Activated CD8-positive, alpha-beta memory T cell treated with anti-CD3 and anti-CD28 coated beads, Interleukin-2, amount 50 U/mL, for 4 hours (primary cell): ENCODE data around the gene SFRP5.

ENCODE experiments used
- DNase-seq: peaks from one replicate; pipeline ENCODE4 v3.0.0-alpha.2; 2020

SFRP5 gene, protein sequence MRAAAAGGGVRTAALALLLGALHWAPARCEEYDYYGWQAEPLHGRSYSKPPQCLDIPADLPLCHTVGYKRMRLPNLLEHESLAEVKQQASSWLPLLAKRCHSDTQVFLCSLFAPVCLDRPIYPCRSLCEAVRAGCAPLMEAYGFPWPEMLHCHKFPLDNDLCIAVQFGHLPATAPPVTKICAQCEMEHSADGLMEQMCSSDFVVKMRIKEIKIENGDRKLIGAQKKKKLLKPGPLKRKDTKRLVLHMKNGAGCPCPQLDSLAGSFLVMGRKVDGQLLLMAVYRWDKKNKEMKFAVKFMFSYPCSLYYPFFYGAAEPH

DNA sequence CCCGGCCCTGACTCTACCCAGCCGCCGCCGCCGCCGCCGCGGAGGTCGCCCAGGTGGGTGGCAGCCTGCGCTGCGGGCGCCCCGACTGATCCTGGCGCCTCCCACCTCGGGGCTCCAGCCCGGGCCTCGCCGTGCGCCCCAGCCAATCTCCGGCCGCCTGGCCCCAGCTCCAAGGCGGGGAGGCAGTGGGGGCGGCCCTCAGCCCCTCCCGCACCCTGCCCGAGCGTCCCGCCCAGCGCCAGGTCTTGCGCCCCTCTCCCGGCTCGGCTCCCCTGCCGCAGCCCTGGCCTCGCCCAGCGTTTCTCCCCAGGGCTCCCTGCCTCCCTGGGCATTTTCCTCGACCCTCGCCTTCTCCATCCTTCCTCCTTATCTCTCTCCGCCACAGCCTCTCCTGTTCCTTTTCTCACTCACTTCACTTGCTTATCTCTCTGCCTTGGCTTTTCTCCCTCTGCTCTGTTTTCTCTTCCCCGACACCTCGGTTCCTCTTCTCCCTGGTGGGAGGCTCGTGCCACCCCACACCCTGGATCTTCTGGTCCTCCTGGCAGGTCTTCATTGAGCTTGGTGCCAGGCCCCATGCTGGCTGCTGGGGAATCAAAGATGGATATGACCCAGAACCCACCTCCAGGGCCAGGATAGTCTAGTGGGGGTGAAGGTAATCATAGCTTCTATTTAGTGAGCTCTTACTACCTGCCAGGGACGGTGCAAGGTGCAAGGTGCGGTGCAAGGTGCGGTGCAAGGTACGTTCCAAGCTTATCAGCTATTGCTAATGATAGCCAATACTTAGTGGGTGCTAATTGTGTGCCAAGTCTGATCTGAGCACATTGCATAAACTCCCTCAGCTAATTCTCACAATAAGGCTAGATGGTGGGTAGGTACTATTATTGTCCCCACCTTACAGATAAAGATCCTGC is at the start of gene SFRP5:
SFRP5 (minus strand) TSS at position 87 of the 911 bp plus-strand sequence. CDS start 166 bp downstream, outside the sequence.
- DNase-seq: no peak

DNA sequence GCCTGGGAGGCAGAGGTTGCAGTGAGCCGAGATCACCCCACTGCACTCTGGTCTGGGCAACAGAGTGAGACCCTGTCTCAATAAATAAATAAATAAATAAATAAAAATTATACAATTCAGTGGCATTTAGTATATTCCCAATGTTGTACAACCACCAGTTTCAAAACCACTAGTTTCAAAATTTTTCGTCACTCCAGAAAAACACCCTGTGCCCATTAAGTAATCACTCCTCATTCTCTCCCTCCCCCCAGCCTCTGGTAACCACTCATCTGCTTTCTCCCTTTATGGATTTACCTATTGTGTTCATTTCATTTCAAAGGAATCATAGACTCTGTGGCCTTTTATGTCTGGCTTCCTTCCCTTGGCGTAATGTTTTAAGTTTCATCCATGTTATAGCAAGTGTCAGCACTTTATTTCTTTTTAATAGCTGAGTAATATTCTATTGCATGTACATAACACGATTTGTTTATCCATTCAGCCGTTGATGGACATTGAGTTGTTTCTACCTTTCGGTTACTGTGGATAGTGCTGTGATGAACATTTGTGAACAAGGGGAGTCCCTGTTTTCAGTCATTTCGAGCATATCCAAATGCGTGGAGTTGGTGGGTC is 48.4 kb upstream of the SFRP5 start:
- DNase-seq: no peak

DNA sequence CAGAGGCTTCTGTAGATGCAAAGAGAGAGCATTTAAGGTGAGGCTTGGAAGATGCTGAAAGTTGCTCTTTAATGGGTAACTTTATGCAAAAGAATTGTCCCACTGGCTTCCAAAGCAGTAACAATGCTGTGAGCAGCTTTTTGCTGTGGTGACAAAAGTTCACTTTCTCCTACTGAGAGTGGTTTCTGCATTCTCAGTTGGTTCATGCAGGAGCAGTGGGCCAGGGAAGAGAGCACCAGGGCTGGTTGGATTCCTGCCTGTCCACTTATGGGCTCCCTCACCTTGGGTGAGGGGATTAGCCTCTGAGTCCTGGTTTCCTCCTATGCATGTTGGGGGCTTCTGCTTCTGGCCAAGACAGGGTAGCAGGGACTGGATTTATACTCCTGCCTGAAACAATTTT is 46.8 kb upstream of the SFRP5 start:
- DNase-seq: no peak

DNA sequence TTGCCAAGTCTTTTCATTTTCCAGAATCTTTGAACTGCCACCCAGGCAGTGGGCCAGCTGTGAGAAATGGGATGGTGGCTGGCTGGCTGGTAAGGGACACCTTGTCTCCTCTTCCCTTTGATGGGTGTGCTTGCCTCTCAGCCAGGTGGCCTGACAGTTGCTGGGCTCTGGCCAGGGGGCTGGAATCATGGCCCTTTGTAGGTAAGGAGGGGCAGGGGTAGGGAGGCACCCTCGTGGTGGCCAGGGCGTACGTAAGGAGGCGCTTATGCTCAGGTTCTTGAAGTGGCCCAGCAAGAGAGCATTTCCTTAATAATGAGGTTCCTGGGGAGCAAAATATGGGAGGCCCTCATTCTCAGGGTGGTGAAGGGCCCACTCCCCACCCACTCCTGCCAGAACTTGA is 44.8 kb upstream of the SFRP5 start:
- DNase-seq: no peak

DNA sequence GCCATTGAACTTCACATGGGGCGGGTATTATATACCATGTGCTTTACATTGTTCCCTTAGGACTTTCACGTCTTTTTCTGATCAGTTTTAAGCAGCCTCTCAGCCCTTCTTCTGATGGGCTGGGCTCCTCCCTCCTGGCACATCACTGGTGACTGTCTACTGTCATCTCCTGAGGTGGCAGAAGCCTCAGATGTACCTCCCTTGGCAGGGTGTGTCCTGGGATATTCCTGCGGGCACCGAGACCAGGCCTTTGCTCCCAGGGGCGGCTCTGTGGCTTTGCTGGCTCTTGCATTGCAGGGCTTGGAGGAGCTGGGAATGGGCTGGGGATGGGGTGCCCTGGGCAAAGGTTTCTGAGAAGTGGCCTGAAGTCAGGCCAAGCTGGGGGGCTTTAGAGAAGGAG is 43.2 kb upstream of the SFRP5 start:
- DNase-seq: no peak

DNA sequence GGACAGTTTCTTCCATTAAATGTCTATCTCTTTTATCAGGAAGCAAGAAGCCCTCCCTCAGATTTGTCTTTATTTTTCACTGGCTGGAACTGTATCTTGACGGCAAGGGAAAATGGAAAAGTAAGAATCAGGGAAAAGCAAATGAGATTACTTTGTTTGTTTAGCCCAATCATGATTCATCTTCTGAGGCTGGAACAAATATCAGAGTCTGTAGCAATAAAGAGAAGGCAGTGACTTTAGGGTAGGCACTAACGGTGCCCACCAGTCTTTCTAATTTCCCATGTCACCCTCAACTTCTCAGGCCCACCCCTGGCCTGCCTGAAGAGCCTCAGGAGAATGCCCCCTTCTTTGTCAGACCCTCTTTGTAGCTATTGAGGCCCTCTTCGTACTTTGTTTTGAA is 41.5 kb upstream of the SFRP5 start:
- no peak for DNase-seq

DNA sequence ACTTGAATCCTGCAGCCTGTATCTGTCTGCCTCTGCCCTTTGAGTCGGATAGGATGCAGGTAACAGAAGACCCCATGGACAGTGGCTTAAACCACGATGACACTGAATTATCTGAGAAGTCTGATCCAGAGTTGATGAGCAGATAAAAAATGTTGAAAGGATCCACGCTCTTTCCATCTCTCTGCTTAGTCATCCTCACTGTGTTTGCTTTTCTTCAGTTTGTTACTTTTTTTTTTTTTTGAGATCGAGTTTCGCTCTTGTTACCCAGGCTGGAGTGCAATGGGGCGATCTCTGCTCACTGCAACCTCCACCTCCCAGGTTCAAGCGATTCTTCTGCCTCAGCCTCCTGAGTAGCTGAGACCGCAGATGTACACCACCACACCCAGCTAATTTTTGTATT is 40.9 kb upstream of the SFRP5 start:
- no peak for DNase-seq

DNA sequence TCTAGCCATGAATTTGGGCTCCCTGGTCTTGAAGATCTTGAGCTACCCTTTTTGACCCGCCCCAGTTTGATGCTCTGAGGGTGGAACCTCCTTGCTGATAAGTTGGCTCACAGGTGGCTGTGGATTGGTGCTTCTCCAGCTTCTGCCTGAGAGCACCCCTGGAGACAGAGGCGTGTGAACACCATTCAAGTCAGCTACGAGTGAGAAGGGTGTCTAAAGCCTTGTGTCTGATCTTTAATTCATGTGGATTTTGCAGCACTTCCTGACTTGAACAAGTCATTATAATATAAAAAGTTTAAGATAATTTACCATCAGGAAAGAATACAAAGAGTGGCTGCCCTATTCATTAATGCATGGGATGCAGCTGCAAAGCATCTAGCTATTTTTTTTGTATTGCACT is 40.2 kb upstream of the SFRP5 start:
- no peak for DNase-seq

DNA sequence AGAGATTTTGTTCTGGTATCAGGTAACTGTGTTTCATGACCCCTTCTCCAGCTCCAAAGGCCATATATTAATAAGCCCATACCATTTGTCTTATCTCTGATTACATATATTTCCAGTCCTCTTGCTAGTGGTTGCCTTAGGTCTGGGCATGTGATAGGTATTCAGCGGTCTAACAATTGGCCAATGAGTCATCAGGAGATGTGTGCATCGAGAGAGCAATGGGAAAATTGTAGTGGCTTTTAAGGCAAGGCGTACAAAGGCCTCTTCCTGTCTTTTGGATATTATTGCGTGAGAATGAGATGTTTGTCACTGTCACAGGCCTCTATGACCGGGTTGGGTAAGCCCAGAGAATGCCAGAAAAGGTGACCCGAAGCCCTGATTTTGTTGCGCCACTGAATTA is 38.6 kb upstream of the SFRP5 start:
- no peak for DNase-seq

DNA sequence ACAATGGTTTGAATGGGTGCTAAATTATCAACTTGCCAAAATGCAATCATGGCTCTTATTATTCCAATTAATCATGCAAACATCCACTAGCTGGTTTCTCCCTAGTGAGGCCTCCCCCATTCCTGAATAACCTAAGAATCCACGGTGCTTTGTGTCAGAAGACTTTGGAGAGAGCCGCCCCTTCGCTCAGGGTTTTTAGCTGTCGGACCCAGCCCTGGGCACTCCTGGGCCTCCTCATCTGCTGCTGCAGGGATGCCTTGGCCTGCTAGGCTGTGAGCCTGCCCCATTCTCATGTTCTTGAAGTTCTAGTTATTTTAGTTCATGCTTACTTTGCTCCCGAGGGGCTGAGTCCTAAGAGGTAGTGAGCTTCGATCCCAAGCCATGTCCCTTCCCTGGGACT is 34.1 kb upstream of the SFRP5 start:
- no peak for DNase-seq

DNA sequence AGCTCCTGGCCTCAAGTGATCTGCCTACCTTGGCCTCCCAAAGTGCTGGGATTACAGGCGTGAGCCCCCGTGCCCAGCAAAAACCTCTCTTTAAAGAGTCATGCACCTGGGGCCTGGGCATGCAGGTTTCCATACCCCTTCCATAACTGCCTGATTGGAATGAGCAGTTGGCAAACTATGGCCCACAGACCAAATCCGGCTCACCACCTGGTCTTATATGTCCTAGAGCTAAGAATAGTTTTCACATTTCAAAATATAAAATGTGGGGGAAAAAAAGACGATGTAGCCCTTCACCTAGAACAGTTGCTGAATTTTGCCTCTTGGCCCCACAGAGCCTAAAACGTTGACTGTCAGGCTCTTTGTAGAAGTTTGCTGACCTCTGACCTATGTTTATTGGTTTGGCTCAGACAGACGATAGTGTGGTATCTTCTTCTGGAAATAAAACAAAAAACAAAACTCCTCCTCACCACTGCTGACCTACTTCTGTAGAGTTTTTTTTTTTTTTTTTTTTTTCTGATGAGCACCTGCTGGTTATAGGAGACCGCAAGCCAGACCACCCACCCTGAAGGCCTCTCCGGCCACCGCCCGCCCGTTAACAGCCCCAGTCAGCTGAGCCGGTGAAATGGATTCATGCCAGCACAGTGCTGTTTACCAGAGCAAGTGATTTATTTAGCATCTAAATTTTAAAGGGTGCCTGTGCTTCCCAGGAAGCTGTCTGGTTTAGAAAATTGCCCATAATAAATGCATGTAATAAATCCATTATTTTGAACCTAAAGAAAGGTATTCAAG is 33.5 kb upstream of the SFRP5 start:
- DNase-seq: no peak

DNA sequence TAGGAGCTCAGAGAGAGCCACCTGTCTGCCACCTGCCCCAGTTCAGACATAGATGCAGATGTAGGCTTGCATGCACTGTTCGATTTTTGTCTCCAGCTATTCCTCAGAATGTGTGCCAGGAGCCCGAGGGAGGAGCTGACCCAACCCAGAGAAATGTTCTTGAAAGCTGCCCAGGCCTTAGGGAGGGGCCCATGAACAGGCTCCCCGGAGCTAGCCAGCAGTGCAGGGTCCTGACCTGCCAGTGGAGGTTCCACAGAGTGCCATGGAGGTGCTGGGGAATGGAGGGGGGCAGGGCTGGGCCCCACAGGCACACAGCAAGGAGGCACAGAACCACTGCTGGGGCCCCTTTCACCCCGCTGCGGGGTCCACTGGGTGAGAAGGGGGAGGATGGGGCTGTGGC is 29.6 kb upstream of the SFRP5 start:
- no peak for DNase-seq

DNA sequence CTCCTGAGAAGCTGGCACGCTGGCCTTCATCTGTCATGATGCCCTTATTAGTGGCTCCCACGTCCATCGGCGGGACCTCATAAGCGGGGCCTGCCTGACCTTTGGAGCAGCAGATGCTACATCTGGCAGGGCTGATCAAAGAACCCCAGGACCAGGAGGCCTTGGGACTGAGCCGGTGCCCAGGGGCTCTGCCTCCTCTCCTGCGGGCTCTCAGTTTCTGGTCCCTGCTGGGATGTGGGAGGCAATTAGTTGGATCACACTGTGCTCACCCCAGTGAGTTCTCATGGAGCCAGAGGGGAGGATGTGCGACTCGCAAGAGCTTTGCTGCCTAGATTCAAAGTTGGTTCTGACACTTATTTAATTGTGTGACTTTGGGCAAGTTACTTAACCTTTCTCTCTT is 28.7 kb upstream of the SFRP5 start:
- no peak for DNase-seq

DNA sequence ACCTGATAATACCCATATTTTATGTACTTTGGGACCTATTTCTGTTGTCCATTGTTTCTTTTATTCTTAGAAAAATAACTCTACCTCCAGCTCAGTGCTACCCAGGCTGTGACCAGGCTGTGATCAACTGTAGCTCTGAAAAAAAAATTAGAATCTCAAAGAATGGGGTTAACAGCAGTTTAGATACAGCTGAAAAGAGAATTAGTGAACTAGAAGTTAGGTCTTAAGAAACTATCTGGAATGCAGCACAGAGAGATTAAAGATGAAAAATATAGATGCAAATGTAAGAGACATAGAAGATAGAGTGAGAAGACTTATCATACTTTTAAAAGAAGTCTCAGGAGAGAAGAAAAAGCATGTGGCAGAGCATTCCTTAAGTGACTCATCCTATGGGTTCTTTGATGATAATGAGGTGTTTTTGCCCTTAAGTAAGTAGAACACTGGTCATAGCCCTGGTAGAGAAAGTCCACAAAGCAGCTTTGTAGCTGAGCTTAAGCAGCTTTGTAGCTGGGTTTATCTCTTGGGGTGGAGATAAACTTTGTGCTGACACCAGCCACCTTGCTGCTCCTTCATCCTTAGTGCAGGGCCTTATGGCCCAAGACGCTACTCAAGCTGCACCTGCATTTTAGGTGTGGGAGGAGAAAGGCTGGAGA is 27.3 kb upstream of the SFRP5 start:
- DNase-seq: no peak

DNA sequence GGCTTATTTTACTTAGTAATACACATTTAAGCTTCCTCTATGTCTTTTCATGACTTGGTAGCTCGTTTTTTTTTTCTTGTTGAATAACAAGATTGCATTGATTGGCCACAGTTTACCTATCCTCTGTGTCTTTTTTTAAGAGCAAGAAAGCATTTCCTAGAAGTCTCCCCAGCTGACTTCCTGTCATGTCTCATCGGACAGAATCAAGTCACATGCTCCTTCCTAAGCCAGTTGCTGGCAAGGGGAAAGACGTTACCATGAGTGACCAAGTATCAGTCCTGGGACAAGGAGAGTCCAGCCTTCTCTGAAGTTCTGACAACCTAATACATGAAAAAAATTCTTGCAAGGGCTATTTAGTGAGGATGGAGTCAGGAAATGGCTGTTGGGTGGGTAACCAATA is 24.9 kb upstream of the SFRP5 start:
- DNase-seq: no peak

DNA sequence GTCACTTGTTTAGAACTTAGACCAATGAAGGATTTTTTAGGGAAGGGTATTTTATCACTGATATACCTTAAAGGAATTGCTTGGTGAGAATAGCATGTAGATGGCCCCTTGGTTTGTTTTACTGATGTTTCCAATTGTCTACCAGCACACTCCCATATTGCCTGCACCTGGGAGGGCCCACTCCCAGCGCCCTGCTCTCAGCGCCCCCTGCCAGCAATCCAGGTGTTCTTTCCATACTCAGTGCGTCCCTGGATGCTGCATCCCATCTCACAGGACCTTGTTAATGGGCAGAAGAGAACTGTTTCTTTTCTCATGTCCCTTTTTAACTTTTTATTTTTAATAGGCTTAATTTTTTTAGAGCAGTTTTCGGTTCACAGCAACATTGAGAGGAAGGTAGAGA is 24.1 kb upstream of the SFRP5 start:
- DNase-seq: no peak

DNA sequence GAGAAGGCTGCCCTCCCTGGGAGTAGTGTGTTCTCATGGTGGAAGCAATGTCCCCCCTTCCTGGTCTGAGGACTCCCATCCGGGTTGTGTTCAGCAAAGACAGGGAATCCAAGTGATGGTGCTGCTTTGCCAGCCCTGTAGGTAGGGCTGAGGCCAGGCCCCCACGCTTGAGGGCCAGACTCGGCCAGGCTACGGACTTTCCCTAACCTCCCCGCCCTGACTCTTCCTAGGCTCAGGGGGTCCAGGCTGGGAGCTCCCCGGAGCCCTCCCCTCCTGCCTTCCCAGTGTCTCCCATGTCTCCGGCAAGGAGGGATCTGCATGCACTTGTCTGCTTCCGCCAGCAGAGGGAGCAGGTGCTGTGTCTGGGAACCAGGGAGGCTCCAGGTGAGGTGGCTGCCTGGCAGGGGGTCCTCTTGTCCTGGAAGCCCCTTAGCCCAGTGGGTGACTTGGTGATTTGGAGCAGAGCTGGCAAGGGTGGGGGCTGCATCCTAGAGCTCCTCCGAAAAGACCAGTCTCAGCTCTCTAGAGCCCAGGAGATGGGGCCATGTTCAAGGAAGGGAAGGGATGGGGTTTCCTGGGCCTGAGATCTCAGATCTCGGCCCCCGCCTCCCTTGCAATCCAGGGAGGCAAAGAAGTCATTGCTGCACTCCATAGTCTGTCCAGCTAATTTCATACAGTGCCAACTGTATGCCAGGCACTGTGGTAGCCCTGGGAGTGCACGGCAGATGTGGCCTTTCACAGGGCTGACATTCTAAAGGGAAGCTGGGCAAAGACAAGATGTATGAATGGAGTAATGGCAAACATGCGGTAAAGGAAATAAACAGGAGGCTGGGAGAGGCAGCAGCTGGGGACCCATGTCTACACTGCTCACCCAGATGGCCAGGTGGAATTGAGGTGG is 20.3 kb upstream of the SFRP5 start:
- peak; percentile 73 for DNase-seq

DNA sequence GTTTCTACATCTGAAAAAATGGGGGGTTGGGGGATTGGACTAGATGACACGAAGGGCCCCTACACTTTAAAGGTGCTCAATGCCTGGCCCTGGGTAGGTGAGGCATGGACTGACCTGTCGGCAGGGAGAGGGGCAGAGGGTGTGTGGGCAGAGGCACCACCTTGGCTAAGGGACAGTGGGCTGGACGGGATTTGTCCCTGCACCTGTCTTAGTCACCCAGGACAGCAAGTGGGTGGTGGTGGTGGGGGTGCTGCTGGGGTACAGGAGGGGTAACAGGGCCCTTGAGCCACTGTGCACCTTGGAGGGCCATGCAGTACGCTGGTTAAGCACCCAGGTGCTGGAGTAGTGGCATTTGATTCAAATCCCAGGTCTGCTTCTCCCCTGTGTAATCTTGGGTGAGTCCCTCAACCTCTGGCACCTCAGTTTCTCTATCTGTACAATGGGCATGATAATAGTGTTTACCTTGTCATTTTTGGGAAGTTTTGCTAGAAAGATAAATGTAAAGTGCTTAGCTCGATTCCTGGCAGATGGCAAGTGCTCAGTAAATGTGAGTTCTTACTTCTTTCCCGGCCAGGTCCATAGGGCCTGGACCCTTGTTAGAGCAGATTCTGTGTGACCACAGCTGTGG is 18.1 kb upstream of the SFRP5 start:
- DNase-seq: no peak

DNA sequence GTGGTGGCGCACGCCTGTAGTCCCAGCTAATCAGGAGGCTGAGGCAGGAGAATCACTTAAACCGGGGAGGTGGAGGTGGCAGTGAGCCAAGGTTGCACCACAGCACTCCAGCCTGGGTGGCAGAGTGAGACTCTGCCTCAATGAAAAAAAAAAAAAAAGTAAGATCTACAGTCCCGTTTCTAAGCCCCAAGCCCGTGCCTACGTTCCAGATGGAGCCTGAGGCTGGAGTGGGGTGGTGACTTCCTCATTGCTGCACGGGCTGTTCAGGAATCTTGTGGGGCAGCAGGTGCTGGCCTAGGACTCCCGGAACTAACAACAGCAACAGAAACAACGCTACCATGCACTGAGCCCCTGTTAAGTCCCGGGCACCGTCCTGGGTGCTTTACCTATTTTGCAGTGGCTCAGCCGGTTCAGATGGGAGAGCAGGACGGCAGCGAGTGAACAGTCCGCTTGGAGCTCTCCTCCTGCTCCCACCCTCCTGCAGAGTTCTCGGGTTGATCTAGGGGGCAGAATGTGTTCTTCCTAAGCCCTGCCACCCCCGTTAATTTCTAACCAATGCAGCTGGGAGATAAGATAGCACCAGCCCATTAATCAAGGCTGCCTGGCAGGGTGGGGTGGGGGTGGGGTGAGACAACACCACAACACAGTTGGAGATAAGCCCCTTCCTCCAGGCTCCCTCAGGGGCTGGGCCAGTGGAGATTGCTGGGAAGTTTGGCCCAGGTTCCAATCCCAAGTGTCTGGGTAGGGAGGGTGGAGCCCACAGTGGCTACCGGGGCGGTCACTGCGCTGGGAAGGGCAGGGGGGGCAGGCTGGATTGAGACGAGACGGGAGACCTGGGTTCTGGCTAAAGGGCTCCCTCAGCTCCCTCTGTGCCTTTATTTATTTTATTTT is 17.0 kb upstream of the SFRP5 start:
- no peak for DNase-seq

DNA sequence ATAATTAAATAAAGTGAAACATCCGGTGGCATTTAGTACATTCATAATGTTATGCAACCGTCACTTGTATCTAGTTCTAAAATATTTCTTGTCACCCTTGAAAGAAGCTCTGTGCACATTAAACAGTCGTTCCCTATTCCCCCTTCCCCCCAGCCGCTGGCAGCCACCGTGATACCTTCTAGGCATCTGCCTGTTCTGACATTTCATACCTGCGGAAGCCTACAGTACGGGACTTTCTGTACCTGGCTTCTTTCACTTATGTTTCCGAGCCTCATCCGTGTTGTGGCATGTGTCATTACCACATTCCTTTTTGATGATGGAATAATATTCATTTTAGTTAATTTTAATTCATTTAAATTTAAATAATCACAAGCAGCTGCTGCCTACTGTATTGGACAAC is 13.9 kb upstream of the SFRP5 start:
- DNase-seq: no peak
